ENCODE results near the gene TACC3.
A peak's percentile ranks its signal among the peaks of the same experiment; 100 is the strongest.
"Not testable (repeated sequence)": the region's sequence is repeated elsewhere in the genome, so short reads cannot be mapped to it uniquely, and the experiment has no call there.

The TACC3 gene

GRCh38 chr4:1684506-1685234 lies 36.7 kb upstream of the TACC3 start:
- Histone ChIP-seq H3K36me3 (ENCODE audit: control insufficient read depth, insufficient read depth, low read length) (no peaks in the 10 kb centered on the region), H3K4me3 (ENCODE audit: low read depth, low read length) (peak overlapping the region; percentile 53), H3K9me3 (ENCODE audit: control insufficient read depth, insufficient read depth, low read length) (no peaks in the 10 kb centered on the region), H3K4me1 (ENCODE audit: control insufficient read depth, insufficient read depth, low read length) (no peaks in the 10 kb centered on the region), H3K27me3 (ENCODE audit: control insufficient read depth, insufficient read depth, low read length) (peaks cover 14% of the 10 kb centered on the region), H3K9ac (ENCODE audit: low read depth, low read length) (no peak overlapping the region)

GRCh38 chr4:1685235-1686150 lies 35.8 kb upstream of the TACC3 start:
- H3K4me3 ChIP-seq (ENCODE audit: low read depth, low read length) = peak overlapping the region; percentile 53
- peaks cover 14% of the 10 kb centered on the region for H3K27me3 ChIP-seq (ENCODE audit: control insufficient read depth, insufficient read depth, low read length)
- no peaks in the 10 kb centered on the region for H3K9me3 ChIP-seq (ENCODE audit: control insufficient read depth, insufficient read depth, low read length)
- H3K4me1 ChIP-seq (ENCODE audit: control insufficient read depth, insufficient read depth, low read length) = no peaks in the 10 kb centered on the region
- H3K9ac ChIP-seq (ENCODE audit: low read depth, low read length) = no peak overlapping the region
- H3K36me3 ChIP-seq (ENCODE audit: control insufficient read depth, insufficient read depth, low read length) = peaks cover under 1% of the 10 kb centered on the region

- no peak overlapping the region for H3K4me3 ChIP-seq (ENCODE audit: low read depth, low read length)
- H3K27me3 ChIP-seq (ENCODE audit: control insufficient read depth, insufficient read depth, low read length) = peaks cover 14% of the 10 kb centered on the region
- H3K4me1 ChIP-seq (ENCODE audit: control insufficient read depth, insufficient read depth, low read length) = no peaks in the 10 kb centered on the region
- no peaks in the 10 kb centered on the region for H3K9me3 ChIP-seq (ENCODE audit: control insufficient read depth, insufficient read depth, low read length)
- no peak overlapping the region for H3K9ac ChIP-seq (ENCODE audit: low read depth, low read length)
- peaks cover 9% of the 10 kb centered on the region for H3K36me3 ChIP-seq (ENCODE audit: control insufficient read depth, insufficient read depth, low read length)
These were observed 34.8 kb upstream of the TACC3 start for GRCh38 chr4:1686440-1687036.

GRCh38 chr4:1690698-1691097 lies 30.6 kb upstream of the TACC3 start:
- H3K36me3 ChIP-seq (ENCODE audit: control insufficient read depth, insufficient read depth, low read length) = peaks cover 30% of the 10 kb centered on the region

GRCh38 chr4:1691737-1692373 lies 29.5 kb upstream of the TACC3 start:
- H3K36me3 ChIP-seq (ENCODE audit: control insufficient read depth, insufficient read depth, low read length) = peaks cover 30% of the 10 kb centered on the region
- no peaks in the 10 kb centered on the region for H3K27me3 ChIP-seq (ENCODE audit: control insufficient read depth, insufficient read depth, low read length)
- H3K4me3 ChIP-seq (ENCODE audit: low read depth, low read length) = no peak overlapping the region
- H3K9ac ChIP-seq (ENCODE audit: low read depth, low read length) = no peak overlapping the region
- H3K4me1 ChIP-seq (ENCODE audit: control insufficient read depth, insufficient read depth, low read length) = no peaks in the 10 kb centered on the region
- H3K9me3 ChIP-seq (ENCODE audit: control insufficient read depth, insufficient read depth, low read length) = no peaks in the 10 kb centered on the region

More at GRCh38 chr4:1690698-1691097, 30.6 kb upstream of the TACC3 start:
- Histone ChIP-seq H3K4me3 (ENCODE audit: low read depth, low read length) (no peak overlapping the region), H3K9me3 (ENCODE audit: control insufficient read depth, insufficient read depth, low read length) (no peaks in the 10 kb centered on the region), H3K27me3 (ENCODE audit: control insufficient read depth, insufficient read depth, low read length) (no peaks in the 10 kb centered on the region), H3K4me1 (ENCODE audit: control insufficient read depth, insufficient read depth, low read length) (no peaks in the 10 kb centered on the region), H3K9ac (ENCODE audit: low read depth, low read length) (no peak overlapping the region)

DNA sequence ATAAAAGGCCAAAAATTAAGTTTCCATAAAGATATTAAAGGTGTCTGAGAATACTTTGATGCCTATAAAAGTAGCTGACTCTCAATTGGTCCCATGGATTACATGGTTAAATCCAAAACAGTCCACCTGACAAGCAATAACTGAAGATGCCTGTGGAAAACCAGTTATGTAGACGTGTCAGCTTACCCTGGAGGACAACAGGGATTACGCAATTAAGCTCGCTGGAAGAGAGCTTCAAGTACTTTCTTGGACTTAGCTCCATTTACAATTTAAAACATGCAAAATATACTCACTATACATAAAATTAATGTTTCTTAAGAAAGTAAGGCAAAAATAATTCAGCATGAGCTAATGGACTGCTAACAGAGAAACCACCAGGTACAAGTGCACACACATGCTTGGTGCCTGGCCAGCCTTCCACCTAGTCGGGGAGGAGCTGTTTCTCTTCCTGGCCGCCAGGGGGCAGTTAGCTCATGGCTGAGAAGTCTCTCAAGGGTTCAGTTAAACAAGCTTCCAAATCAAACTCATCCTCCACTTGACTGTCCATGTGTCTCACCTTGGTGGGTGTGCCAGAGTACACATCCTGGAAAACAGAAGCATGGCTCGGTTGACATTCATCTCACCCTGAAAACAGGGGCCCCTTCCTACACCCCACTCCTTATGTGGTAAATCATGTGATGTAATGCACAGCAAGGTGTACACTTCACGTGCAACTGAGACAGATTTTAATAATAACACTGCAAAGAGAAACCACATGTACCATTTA lies 28.0 kb upstream of the TACC3 start:
- Histone ChIP-seq H3K9me3 (ENCODE audit: control insufficient read depth, insufficient read depth, low read length) (no peaks in the 10 kb centered on the region), H3K9ac (ENCODE audit: low read depth, low read length) (no peak overlapping the region), H3K4me3 (ENCODE audit: low read depth, low read length) (no peak overlapping the region), H3K27me3 (ENCODE audit: control insufficient read depth, insufficient read depth, low read length) (no peaks in the 10 kb centered on the region), H3K4me1 (ENCODE audit: control insufficient read depth, insufficient read depth, low read length) (no peaks in the 10 kb centered on the region), H3K36me3 (ENCODE audit: control insufficient read depth, insufficient read depth, low read length) (peaks cover 39% of the 10 kb centered on the region)

GRCh38 chr4:1695913-1696312 lies 25.4 kb upstream of the TACC3 start:
- H3K4me3 ChIP-seq (ENCODE audit: low read depth, low read length) = no peak overlapping the region
- no peaks in the 10 kb centered on the region for H3K9me3 ChIP-seq (ENCODE audit: control insufficient read depth, insufficient read depth, low read length)
- no peaks in the 10 kb centered on the region for H3K4me1 ChIP-seq (ENCODE audit: control insufficient read depth, insufficient read depth, low read length)
- no peak overlapping the region for H3K9ac ChIP-seq (ENCODE audit: low read depth, low read length)
- H3K36me3 ChIP-seq (ENCODE audit: control insufficient read depth, insufficient read depth, low read length) = peaks cover 42% of the 10 kb centered on the region
- no peaks in the 10 kb centered on the region for H3K27me3 ChIP-seq (ENCODE audit: control insufficient read depth, insufficient read depth, low read length)

- H3K36me3 ChIP-seq (ENCODE audit: control insufficient read depth, insufficient read depth, low read length) = peaks cover 23% of the 10 kb centered on the region
- not testable (repeated sequence) for H3K27me3 ChIP-seq (ENCODE audit: control insufficient read depth, insufficient read depth, low read length); H3K9ac ChIP-seq (ENCODE audit: low read depth, low read length); H3K4me1 ChIP-seq (ENCODE audit: control insufficient read depth, insufficient read depth, low read length); H3K4me3 ChIP-seq (ENCODE audit: low read depth, low read length); H3K9me3 ChIP-seq (ENCODE audit: control insufficient read depth, insufficient read depth, low read length)
These were observed 19.6 kb upstream of the TACC3 start for GRCh38 chr4:1701671-1702070.

DNA sequence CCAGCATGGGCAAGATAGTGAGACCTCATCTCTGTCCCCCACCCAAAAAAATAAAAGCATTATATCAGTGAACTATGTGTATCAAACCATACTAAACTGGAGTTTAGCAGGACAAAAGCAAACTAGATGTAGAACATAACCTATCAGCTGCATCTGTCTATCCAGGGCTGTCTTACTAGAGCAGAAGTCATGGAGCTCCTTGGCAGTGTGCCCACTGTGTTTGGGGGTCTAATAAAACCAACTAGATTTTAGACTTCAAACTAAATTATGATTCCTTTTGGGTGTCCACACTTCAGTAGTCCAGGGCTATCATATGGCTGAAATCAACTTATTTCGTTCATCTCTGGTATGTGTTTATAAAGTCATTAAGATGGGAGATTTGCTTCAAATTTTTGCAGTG lies 17.5 kb upstream of the TACC3 start:
- Histone ChIP-seq H3K36me3 (ENCODE audit: control insufficient read depth, insufficient read depth, low read length) (peaks cover 11% of the 10 kb centered on the region), H3K9me3 (ENCODE audit: control insufficient read depth, insufficient read depth, low read length) (no peaks in the 10 kb centered on the region), H3K9ac (ENCODE audit: low read depth, low read length) (no peak overlapping the region), H3K4me1 (ENCODE audit: control insufficient read depth, insufficient read depth, low read length) (no peaks in the 10 kb centered on the region), H3K4me3 (ENCODE audit: low read depth, low read length) (no peak overlapping the region), H3K27me3 (ENCODE audit: control insufficient read depth, insufficient read depth, low read length) (no peaks in the 10 kb centered on the region)

GRCh38 chr4:1705732-1706131 lies 15.6 kb upstream of the TACC3 start:
- Histone ChIP-seq H3K36me3 (ENCODE audit: control insufficient read depth, insufficient read depth, low read length) (peaks cover 6% of the 10 kb centered on the region), H3K4me1 (ENCODE audit: control insufficient read depth, insufficient read depth, low read length) (no peaks in the 10 kb centered on the region), H3K9ac (ENCODE audit: low read depth, low read length) (no peak overlapping the region), H3K4me3 (ENCODE audit: low read depth, low read length) (no peak overlapping the region), H3K9me3 (ENCODE audit: control insufficient read depth, insufficient read depth, low read length) (no peaks in the 10 kb centered on the region), H3K27me3 (ENCODE audit: control insufficient read depth, insufficient read depth, low read length) (no peaks in the 10 kb centered on the region)

DNA sequence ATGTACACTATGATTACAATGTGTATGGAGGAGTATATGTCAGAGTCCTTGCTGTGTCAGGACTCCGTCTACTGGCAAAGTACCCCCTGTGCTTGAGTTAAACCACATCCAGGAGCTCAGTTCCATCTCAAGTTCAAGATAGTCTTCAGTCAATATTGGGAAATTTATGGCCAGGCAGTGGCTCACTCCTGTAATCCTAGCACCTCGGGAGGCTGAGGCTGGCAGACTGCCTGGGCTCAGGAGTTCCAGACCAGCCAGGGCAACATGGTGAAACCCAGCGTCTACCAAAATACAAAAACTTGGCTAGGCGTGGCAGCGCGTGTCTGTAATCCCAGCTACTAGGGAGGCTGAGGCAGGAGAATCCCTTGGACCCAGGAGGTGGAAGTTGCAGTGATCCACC lies 15.0 kb upstream of the TACC3 start:
- Histone ChIP-seq H3K9me3 (ENCODE audit: control insufficient read depth, insufficient read depth, low read length) (no peaks in the 10 kb centered on the region), H3K4me1 (ENCODE audit: control insufficient read depth, insufficient read depth, low read length) (no peaks in the 10 kb centered on the region), H3K36me3 (ENCODE audit: control insufficient read depth, insufficient read depth, low read length) (peaks cover 7% of the 10 kb centered on the region), H3K27me3 (ENCODE audit: control insufficient read depth, insufficient read depth, low read length) (no peaks in the 10 kb centered on the region), H3K4me3 (ENCODE audit: low read depth, low read length) (no peak overlapping the region), H3K9ac (ENCODE audit: low read depth, low read length) (no peak overlapping the region)
